Aorta (tissue), 5 donors: Measurements from ENCODE around the gene PIGQ. TPM values are rescaled to one million over a fixed set of nuclear protein-coding genes. Genes with fewer than 3 reads are reported as not detected.
A peak's percentile ranks its signal among the peaks of the same experiment; 100 is the strongest.

Experiments used
- ATAC-seq: fragments of 200-7000 bp; cut with Tn5 transposase; one replicate; pipeline ENCODE4 v1.9.1; 2022; ENCODE audit warnings: moderate library complexity; ENCODE audit not compliant: low FRiP score
- DNase-seq, 2 donors: peaks; one replicate each; pipeline ENCODE4 v3.0.0-alpha.2; 2020
- H3K27ac ChIP-seq, 2 donors: one replicate each; pipeline ENCODE4 v1.5.1; 2013; ENCODE audit warnings: low read length in 2 of 2, mild to moderate bottlenecking in 2 of 2, moderate library complexity in 2 of 2, control low read depth in 1 of 2, inconsistent platforms in 1 of 2, low read depth in 1 of 2
- H3K27me3 ChIP-seq, 2 donors: one replicate each; pipeline ENCODE4 v1.6.1; 2013; ENCODE audit warnings: control low read depth in 1 of 2, low read length in 1 of 2, mild to moderate bottlenecking in 1 of 2, moderate library complexity in 1 of 2; ENCODE audit not compliant: insufficient read depth in 2 of 2, control insufficient read depth in 1 of 2
- H3K36me3 ChIP-seq, 2 donors: one replicate each; pipeline ENCODE4 v1.6.1; 2013; ENCODE audit warnings: control low read depth in 1 of 2, low read length in 1 of 2, mild to moderate bottlenecking in 1 of 2; ENCODE audit not compliant: insufficient read depth in 2 of 2, control insufficient read depth in 1 of 2
- H3K4me1 ChIP-seq, 2 donors: one replicate each; pipeline ENCODE4 v1.6.1; 2013; ENCODE audit warnings: low read length in 2 of 2, control low read depth in 1 of 2, mild to moderate bottlenecking in 1 of 2, moderate library complexity in 1 of 2; ENCODE audit not compliant: insufficient read depth in 2 of 2, control insufficient read depth in 1 of 2
- H3K4me3 ChIP-seq, 2 donors: one replicate each; pipeline ENCODE4 v1.5.1; 2013; ENCODE audit warnings: low read length in 2 of 2, control low read depth in 1 of 2, mild to moderate bottlenecking in 1 of 2
- H3K9me3 ChIP-seq: one replicate; pipeline ENCODE4 v1.6.1; 2013; ENCODE audit warnings: mild to moderate bottlenecking, low read length; ENCODE audit not compliant: control insufficient read depth
- WGBS, 2 donors: extraction: QIAGEN DNeasy Blood & Tissue Kit; methylation state at CpG; one replicate each; pipeline ENCODE4 v1.1.7; 2013; 5-methylcytosine and 5-hydroxymethylcytosine counted together
- intact Hi-C, 2 donors: fragments of 100-400 bp; cut with DNase I; formaldehyde crosslinking; loops; one replicate each; pipeline versions ENCODE4 v1.14.2 to v1.15.0; 2022
- polyA plus RNA-seq, 2 donors: library from polyadenylated mRNA; stranded (reverse); fragments of 200-250 nt; gene quantifications; one replicate each; pipeline ENCODE4 v1.2.3, GENCODE V29; 2013
- total RNA-seq, 2 donors: library from RNA; stranded (reverse); fragmentation: NEBNext Ultra II Directional; extraction: Animal tissue kit (Norgen Biotek cat#: 25700); gene quantifications; one replicate each; pipeline ENCODE4 v1.2.1, GENCODE V29; 2021
- donor health status: healthy with polysubstance abuse.
- donor health status: Bipolar disorder and iron deficiency.
- donor health status: DM: no; HTN: no; CAD: no.
- donor health status: DM: no; HTN: no; CAD: no.
- donor health status: DM: yes; HTN: yes; CAD: no.

PIGQ gene
- total and polyA plus RNA-seq, 4 donors: 10.8 to 92.2 (median 32.2) TPM

GRCh38 chr16:564690-565418 is 4.9 kb upstream of the PIGQ start:
- ATAC-seq (no peak), DNase-seq (no peak)
- H3K27me3 ChIP-seq: no peaks in the 10 kb centered on the region
- 90 to 92% methylated on average over 42 of the region's 42 CpGs for WGBS, 2 donors
- H3K36me3 ChIP-seq: no peaks in the 10 kb centered on the region
- no peak overlapping the region for H3K27ac ChIP-seq
- intact Hi-C loops: no loop called here
- no peak overlapping the region for H3K4me3 ChIP-seq
- no peaks in the 10 kb centered on the region for H3K4me1 ChIP-seq
- no peaks in the 10 kb centered on the region for H3K9me3 ChIP-seq

GRCh38 chr16:565419-566330 is 4.1 kb upstream of the PIGQ start:
- DNase-seq (no peak), ATAC-seq (no peak)
- H3K9me3 ChIP-seq: no peaks in the 10 kb centered on the region
- H3K27ac ChIP-seq: no peak overlapping the region
- H3K4me3 ChIP-seq: no peak overlapping the region
- H3K36me3 ChIP-seq: no peaks in the 10 kb centered on the region
- no peaks in the 10 kb centered on the region for H3K4me1 ChIP-seq
- intact Hi-C loops: no loop called here
- no peaks in the 10 kb centered on the region for H3K27me3 ChIP-seq
- 24 to 25% methylated on average over 30 to 35 of the region's 35 CpGs for WGBS, 2 donors

GRCh38 chr16:566475-567372 is 3.0 kb upstream of the PIGQ start, which contains the start of gene NHLRC4:
Gene NHLRC4 (plus strand): TSS chr16:567005. CDS start chr16:568048, 1,043 bp downstream.
- Histone ChIP-seq H3K4me3 (no peak within 1 kb of the TSS), H3K27ac (no peak within 1 kb of the TSS), H3K27me3 (no peaks in the 10 kb centered on the region), H3K9me3 (no peaks in the 10 kb centered on the region), H3K4me1 (no peaks in the 10 kb centered on the region), H3K36me3 (no peaks in the 10 kb centered on the region)
- DNase-seq (peak in 1 of 2 donors; percentile 86), ATAC-seq (peak; percentile 44)
- WGBS, 2 donors: 27 to 34% methylated on average over 26 of the region's 26 CpGs
- intact Hi-C loops: no loop called here

GRCh38 chr16:567373-568256 is 2.2 kb upstream of the PIGQ start:
- no peak overlapping the region for H3K4me3 ChIP-seq
- no peaks in the 10 kb centered on the region for H3K36me3 ChIP-seq
- H3K4me1 ChIP-seq: no peaks in the 10 kb centered on the region
- H3K9me3 ChIP-seq: no peaks in the 10 kb centered on the region
- DNase-seq (no peak), ATAC-seq (no peak)
- H3K27me3 ChIP-seq: no peaks in the 10 kb centered on the region
- intact Hi-C loops: no loop called here
- no peak overlapping the region for H3K27ac ChIP-seq
- 90 to 92% methylated on average over 35 of the region's 35 CpGs for WGBS, 2 donors

- Histone ChIP-seq H3K9me3 (no peaks in the 10 kb centered on the region), H3K36me3 (no peaks in the 10 kb centered on the region), H3K4me1 (no peaks in the 10 kb centered on the region), H3K4me3 (no peak overlapping the region), H3K27ac (peak overlapping the region in 1 of 2 donors; percentile 46), H3K27me3 (no peaks in the 10 kb centered on the region)
- ATAC-seq: no peak
- WGBS, 2 donors: 76% methylated on average over 10 to 11 of the region's 11 CpGs
- DNase-seq: no peak
- intact Hi-C loops: no loop called here
Observed at GRCh38 chr16:568401-569258, 1.1 kb upstream of the PIGQ start.

GRCh38 chr16:572865-573650 is 3.3 kb downstream of the PIGQ start:
- ATAC-seq (no peak), DNase-seq (no peak)
- Histone ChIP-seq H3K36me3 (no peaks in the 10 kb centered on the region), H3K27ac (no peak overlapping the region), H3K4me1 (no peaks in the 10 kb centered on the region), H3K4me3 (no peak overlapping the region), H3K27me3 (no peaks in the 10 kb centered on the region), H3K9me3 (no peaks in the 10 kb centered on the region)
- WGBS, 2 donors: 82 to 90% methylated on average over 27 of the region's 27 CpGs
- intact Hi-C loops: no loop called here
